HG02759 (cell line): ENCODE data around the gene CST3.
"Not testable (repeated sequence)": the region's sequence is repeated elsewhere in the genome, so short reads cannot be mapped to it uniquely, and the experiment has no call there.

Experiments
- ATAC-seq: cut with Tn5 transposase; IDR thresholded peaks from one replicate; pipeline ENCODE4 v1.9.1; 2021; ENCODE audit warnings: mild to moderate bottlenecking, moderate library complexity; ENCODE audit not compliant: unreplicated experiment

Gene CST3

GRCh38 chr20:23644164-23644563 lies 6.4 kb upstream of the CST3 start:
- no peak for ATAC-seq

DNA sequence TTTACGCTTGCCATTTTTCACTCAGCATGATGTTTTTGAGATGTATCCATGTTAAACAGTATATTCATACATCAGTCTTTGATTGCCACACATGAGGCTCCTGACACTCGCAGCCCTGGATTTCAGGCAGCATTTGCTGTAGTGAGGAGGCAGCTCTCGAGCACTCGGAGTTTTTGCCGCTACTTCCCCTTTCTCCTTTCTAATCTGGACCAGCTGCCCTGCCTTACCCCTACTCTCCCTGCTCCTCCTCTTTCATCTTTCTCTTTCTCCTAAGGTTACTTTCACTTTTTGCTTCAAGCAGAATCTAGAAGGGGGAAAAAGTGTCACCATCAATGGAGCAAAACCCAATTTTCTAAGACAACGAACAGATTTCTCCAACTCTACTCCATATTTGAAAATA lies 5.9 kb upstream of the CST3 start:
- ATAC-seq, result no peak

- no peak for ATAC-seq
These were observed 4.4 kb upstream of the CST3 start for GRCh38 chr20:23641936-23642751.

DNA sequence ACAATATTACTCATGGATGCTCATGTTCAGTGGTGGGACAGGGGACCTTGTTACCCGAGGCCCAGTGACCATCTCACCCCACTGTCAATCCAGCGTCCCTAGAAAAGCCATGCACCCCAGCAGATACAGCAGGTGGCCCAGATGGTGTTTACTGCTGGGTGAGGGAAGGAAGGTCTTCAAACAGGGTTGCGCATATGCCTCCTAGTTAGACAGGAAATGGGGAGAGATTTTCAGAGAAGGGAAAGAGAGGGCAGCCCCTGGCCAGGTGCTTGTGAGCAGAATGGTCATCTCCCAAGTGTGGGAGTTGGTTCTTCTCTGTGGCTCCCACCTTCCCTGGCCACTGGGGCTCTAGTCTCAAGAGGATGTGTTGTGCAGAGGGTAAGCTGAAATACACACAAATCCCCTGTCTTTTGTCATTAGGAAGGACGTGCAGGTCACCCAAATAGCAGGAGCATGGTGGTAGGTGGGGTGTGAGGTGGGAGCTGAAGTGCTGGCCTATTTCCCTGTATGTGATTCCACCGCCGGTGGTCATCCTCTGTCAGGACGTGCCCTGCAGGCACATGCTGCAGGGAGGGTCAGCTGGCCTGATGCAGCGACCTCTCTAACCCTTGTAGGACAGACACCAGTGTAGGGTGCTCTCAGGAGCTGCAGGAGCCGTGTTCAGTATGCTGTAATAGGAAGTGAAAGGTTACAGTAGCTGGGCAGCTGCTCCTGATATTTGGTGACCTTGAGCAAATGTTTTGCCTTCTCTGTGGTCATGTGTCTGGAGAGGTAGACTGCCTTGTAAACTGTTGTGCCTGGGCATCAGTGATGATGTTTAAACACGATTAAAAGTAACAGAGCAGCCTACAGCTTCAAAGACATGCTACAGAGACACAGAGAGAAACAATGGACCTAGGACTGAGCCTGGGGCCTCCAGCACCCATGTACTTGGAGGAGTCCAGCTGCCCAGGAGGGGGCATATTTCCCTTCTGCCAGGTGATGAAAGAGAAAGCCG lies 3.2 kb upstream of the CST3 start:
- ATAC-seq, result no peak

- no peak for ATAC-seq
These were observed 2.4 kb upstream of the CST3 start for GRCh38 chr20:23640018-23640601.

DNA sequence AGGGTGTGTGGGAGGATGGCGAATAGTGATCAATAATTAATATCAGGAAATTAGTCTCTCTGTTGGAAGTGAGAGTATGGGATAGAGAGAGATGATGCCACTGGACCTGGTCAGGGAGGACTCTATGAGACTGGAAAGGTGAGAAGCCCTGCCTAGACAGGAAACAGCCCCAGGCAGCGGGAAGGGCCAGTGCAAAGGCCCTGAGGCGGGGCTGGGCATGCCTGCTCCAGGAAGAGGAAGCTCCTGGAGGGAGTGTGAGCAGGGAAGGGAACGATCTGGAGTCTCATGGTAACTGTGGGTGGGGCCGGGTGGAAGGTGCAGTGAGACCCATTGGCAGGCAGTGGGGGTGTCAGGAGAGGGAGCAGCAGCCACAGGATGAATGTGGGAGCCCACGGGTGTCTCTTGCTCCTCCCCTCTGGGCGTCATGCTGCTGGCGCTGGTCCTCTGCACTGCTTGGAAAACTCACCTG lies 1.8 kb upstream of the CST3 start:
- ATAC-seq, result no peak

- ATAC-seq, result no peak
These were observed 554 bp upstream of the CST3 start for GRCh38 chr20:23638309-23638708.

DNA sequence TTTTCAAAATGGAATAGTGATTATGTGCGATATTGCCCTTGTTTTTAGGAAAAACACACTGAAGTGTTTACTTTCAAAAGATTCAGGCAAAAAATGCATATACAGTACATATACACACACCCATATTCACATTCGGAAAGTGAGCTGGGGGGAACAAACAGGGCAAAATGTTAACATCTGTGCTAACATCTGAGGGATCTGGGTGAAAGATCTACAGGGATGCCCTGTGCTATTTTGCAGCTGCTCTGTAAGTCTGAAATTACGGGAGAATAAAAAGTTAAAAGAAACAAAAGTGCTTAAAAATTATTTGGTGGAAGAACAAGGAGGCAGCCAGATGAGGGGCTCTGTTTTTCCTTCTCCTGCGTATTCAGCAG lies 860 bp downstream of the CST3 start:
- ATAC-seq, result no peak

- no peak for ATAC-seq
These were observed 1.4 kb downstream of the CST3 start for GRCh38 chr20:23636182-23636907.

DNA sequence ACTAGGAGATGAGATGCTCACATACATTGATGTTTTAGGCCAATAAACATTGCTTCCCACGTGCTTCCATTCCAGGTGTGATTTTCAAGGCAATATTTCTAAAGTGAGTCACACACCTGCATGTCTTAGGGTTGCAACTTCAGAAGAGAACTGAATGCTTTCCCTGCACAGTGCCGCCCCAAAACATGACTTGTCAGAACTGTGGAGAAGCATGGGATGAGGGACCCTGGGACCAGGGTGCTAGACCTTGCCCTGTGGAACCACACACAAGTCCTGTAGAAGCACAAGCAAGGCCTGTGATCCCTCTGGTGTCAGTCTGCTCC lies 2.0 kb downstream of the CST3 start:
- not testable (repeated sequence) for ATAC-seq

GRCh38 chr20:23634985-23635767 lies 2.6 kb downstream of the CST3 start:
- no peak for ATAC-seq

GRCh38 chr20:23634044-23634801 lies 3.5 kb downstream of the CST3 start:
- no peak for ATAC-seq

GRCh38 chr20:23632711-23633573 lies 4.8 kb downstream of the CST3 start:
- no peak for ATAC-seq

DNA sequence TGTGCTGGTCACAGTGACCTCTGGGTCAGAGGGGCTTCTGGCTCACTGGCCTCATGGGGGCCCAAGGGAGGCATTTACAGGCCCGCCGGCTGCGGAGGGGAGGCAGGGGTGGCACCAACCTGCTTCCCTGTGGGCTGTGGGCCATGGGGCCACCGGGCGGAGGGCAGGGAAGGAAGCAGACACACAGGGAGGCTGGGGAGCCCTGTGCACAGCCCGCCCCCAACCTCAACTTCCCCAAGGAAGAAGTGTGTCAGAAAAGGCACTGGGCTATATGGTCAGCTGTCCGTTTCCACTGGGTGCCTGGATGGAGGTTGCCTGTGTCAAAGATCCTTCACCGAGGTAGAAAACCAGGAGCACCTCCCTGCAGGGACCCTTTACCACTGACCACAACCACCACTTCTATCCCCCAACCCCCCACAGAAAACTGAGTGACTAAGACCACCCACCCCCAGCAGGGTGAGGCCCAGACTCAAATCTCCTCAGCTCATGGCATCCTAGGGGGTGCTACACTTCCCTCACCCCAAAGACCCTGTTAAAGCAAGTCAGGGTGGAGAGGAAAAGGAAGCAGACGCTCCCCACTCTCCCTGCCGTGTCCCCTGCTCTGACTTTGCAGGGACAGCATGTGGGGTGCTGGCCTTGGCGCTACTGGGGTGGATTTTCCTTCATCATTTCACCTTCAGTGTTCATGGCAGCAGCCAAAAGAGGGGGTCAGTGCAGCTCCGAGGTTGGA lies 5.6 kb downstream of the CST3 start:
- ATAC-seq, result no peak

- ATAC-seq, result no peak
These were observed 6.4 kb downstream of the CST3 start for GRCh38 chr20:23631226-23631822.

GRCh38 chr20:23630392-23630849 lies 7.3 kb downstream of the CST3 start:
- ATAC-seq, result no peak
